Skeletal muscle satellite cell (primary cell): ENCODE data around the gene HDAC9.

Source experiments
- H3K27me3 ChIP-seq: 2 replicates; pipeline ENCODE4 v1.7.0; 2013; ENCODE audit warnings: low read length; ENCODE audit not compliant: control insufficient read depth, insufficient read depth
- H3K36me3 ChIP-seq: 2 replicates; pipeline ENCODE4 v1.7.0; 2013; ENCODE audit warnings: mild to moderate bottlenecking, control low read depth, low read length; ENCODE audit not compliant: insufficient read depth
- H3K4me1 ChIP-seq: 2 replicates; pipeline ENCODE4 v1.7.0; 2013; ENCODE audit warnings: low read length; ENCODE audit not compliant: control insufficient read depth, insufficient read depth
- H3K4me2 ChIP-seq: 2 replicates; pipeline ENCODE4 v1.7.0; 2013; ENCODE audit warnings: mild to moderate bottlenecking, low read length
- H3K4me3 ChIP-seq: 2 replicates; pipeline ENCODE4 v1.7.0; 2013; ENCODE audit warnings: low read length
- H3K9ac ChIP-seq: 2 replicates; pipeline ENCODE4 v1.7.0; 2013; ENCODE audit warnings: mild to moderate bottlenecking, low read depth, low read length, moderate library complexity
- H3K9me3 ChIP-seq: replicated peaks from 2 replicates; pipeline ENCODE4 v1.7.0; 2013; ENCODE audit warnings: mild to moderate bottlenecking, control low read depth, low read length

The HDAC9 gene

GRCh38 chr7:18780266-18780665, 284.7 kb downstream of the HDAC9 start:
- Histone ChIP-seq H3K27me3 (no peaks in the 10 kb centered on the region), H3K4me3 (no peak overlapping the region), H3K4me2 (no peak overlapping the region), H3K4me1 (no peaks in the 10 kb centered on the region), H3K9me3 (no peaks in the 10 kb centered on the region), H3K9ac (no peak overlapping the region), H3K36me3 (no peaks in the 10 kb centered on the region)

- no peak overlapping the region for H3K9ac ChIP-seq
- no peak overlapping the region for H3K4me2 ChIP-seq
- H3K4me1 ChIP-seq: no peaks in the 10 kb centered on the region
- H3K27me3 ChIP-seq: no peaks in the 10 kb centered on the region
- no peaks in the 10 kb centered on the region for H3K36me3 ChIP-seq
- no peaks in the 10 kb centered on the region for H3K9me3 ChIP-seq
- no peak overlapping the region for H3K4me3 ChIP-seq
These were observed 285.4 kb downstream of the HDAC9 start for GRCh38 chr7:18780938-18781337.

GRCh38 chr7:18786196-18786727, 290.7 kb downstream of the HDAC9 start:
- H3K27me3 ChIP-seq: no peaks in the 10 kb centered on the region
- no peaks in the 10 kb centered on the region for H3K4me1 ChIP-seq
- H3K4me3 ChIP-seq: no peak overlapping the region
- no peak overlapping the region for H3K4me2 ChIP-seq
- no peaks in the 10 kb centered on the region for H3K36me3 ChIP-seq
- H3K9ac ChIP-seq: no peak overlapping the region
- H3K9me3 ChIP-seq: no peaks in the 10 kb centered on the region

- Histone ChIP-seq H3K9ac (no peak overlapping the region), H3K4me2 (no peak overlapping the region), H3K4me1 (no peaks in the 10 kb centered on the region), H3K36me3 (no peaks in the 10 kb centered on the region), H3K4me3 (no peak overlapping the region), H3K9me3 (no peaks in the 10 kb centered on the region), H3K27me3 (no peaks in the 10 kb centered on the region)
These were observed 291.2 kb downstream of the HDAC9 start for GRCh38 chr7:18786796-18787195.

DNA sequence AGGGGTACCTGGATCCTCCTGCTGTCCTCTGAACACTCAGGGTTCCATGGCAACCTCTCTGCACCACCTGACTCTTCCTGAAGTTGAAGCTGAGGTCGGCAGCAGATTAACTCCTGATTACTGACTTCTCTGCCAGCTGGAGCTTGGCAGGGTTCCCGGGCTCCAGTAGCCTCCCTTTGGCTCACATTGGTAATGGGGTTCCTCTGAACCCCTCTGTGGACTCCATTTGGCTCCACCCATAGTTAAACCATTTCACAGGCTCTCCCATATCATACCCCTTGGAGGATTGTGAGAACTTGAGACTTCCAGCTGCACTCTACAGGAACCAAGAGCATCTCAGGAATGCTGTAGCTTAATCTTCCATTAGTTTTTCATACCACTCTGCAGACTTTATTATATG, 292.5 kb downstream of the HDAC9 start:
- no peak overlapping the region for H3K4me2 ChIP-seq
- H3K9ac ChIP-seq: no peak overlapping the region
- H3K9me3 ChIP-seq: no peaks in the 10 kb centered on the region
- H3K27me3 ChIP-seq: no peaks in the 10 kb centered on the region
- H3K4me3 ChIP-seq: no peak overlapping the region
- H3K36me3 ChIP-seq: no peaks in the 10 kb centered on the region
- no peaks in the 10 kb centered on the region for H3K4me1 ChIP-seq

DNA sequence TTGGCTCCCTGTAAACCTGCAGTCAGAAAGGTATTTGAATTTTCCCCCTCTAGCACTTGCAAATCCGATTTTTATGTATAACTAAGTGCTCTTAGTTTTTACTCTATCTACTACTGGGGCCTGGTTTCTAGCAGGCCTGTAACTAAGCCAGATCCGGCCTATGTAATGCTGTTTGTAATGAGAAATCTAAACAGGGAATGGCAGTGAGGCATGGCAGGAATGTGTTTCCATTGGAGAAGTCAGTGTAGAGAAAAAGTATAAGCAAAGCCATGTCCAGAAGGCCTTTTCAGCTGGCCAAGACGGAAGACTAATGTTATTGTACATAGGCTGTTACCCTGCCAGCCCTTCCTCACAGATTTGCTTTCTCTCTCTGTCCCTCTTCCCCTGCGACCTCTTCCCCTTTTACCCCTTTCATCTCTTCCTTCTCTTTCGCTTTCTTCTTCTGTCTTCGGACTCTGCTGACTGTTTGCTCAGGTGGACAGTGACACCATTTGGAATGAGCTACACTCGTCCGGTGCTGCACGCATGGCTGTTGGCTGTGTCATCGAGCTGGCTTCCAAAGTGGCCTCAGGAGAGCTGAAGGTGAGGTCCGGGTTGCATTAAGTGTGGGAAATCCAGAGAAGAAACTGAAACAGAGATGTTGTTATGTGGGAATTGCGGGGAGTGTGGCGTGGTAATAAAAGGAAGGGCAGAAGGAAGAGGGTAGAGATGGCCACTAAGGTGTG, 297.5 kb downstream of the HDAC9 start:
- Histone ChIP-seq H3K27me3 (no peaks in the 10 kb centered on the region), H3K4me3 (no peak overlapping the region), H3K4me1 (no peaks in the 10 kb centered on the region), H3K4me2 (no peak overlapping the region), H3K9me3 (no peaks in the 10 kb centered on the region), H3K9ac (no peak overlapping the region), H3K36me3 (no peaks in the 10 kb centered on the region)

GRCh38 chr7:18796216-18796615, 300.7 kb downstream of the HDAC9 start:
- Histone ChIP-seq H3K9me3 (no peaks in the 10 kb centered on the region), H3K9ac (no peak overlapping the region), H3K4me3 (no peak overlapping the region), H3K36me3 (no peaks in the 10 kb centered on the region), H3K4me2 (no peak overlapping the region), H3K27me3 (no peaks in the 10 kb centered on the region), H3K4me1 (no peaks in the 10 kb centered on the region)

- Histone ChIP-seq H3K9me3 (no peaks in the 10 kb centered on the region), H3K4me1 (no peaks in the 10 kb centered on the region), H3K4me3 (no peak overlapping the region), H3K27me3 (no peaks in the 10 kb centered on the region), H3K9ac (no peak overlapping the region), H3K4me2 (no peak overlapping the region), H3K36me3 (no peaks in the 10 kb centered on the region)
These were observed 302.7 kb downstream of the HDAC9 start for GRCh38 chr7:18798088-18798906.

DNA sequence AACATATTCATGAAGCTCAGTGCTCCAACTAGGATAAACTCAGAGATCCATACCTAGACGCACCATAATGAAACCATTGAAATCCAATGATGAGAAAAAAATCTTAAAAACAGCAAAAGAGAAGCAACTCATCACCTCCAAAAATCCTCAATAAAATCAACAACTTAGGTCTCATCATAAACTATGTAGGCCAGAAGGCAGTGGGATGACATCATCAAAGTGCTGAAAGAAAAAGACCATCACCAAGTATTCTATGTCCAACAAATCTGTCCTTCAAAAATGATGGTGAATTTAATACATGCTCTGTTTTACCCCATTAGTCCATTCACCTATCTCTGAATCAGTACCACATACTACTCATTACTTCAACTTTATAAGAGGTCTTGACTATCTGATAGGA, 304.4 kb downstream of the HDAC9 start:
- no peaks in the 10 kb centered on the region for H3K4me1 ChIP-seq
- no peaks in the 10 kb centered on the region for H3K36me3 ChIP-seq
- H3K9me3 ChIP-seq: no peaks in the 10 kb centered on the region
- no peak overlapping the region for H3K4me2 ChIP-seq
- no peak overlapping the region for H3K4me3 ChIP-seq
- H3K27me3 ChIP-seq: no peaks in the 10 kb centered on the region
- no peak overlapping the region for H3K9ac ChIP-seq

DNA sequence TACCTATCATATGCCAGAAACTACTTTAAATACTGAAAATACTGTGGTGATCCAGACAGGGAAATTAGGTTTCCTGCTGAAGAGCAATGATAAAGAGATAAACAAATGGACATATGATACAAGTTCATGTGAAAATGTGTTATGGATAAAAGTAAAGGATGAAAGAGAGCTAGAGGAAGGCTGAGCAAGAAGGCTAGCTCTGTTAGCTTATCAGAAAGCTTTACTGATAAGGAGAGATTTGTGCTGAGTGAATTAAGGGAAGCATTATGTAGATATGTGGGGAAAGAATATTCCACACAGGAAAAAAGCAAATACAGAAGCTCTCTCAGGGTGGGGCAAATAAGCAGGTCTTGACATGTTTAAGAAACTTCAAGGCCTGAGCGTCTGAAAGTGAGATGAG, 308.4 kb downstream of the HDAC9 start:
- Histone ChIP-seq H3K4me1 (no peaks in the 10 kb centered on the region), H3K27me3 (no peaks in the 10 kb centered on the region), H3K4me3 (no peak overlapping the region), H3K9ac (no peak overlapping the region), H3K9me3 (no peaks in the 10 kb centered on the region), H3K4me2 (no peak overlapping the region), H3K36me3 (no peaks in the 10 kb centered on the region)

DNA sequence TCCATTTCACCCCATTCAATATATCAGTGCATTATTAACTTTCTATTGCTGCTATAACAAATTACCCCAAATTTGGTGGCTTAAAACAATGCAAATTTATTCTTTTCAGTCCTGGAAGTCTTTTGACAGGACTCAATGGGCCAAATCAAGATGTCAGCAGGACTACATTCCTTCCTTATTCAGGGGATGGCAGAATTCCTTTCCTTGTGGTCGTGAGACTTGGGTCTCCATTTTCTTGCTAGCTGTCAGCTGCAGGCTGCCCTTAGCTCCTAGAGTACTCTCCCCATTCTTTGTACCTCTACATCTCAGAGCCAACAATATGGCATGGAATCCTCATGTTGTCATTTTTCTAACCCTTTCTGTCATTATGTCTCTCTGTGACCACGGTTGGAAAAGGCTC, 310.6 kb downstream of the HDAC9 start:
- no peaks in the 10 kb centered on the region for H3K27me3 ChIP-seq
- H3K9ac ChIP-seq: no peak overlapping the region
- no peak overlapping the region for H3K4me3 ChIP-seq
- H3K36me3 ChIP-seq: no peaks in the 10 kb centered on the region
- H3K4me2 ChIP-seq: no peak overlapping the region
- no peaks in the 10 kb centered on the region for H3K4me1 ChIP-seq
- H3K9me3 ChIP-seq: no peaks in the 10 kb centered on the region
